OCI-LY7 (cell line): Measurements from ENCODE around the gene CORIN.

ENCODE experiments used
- CTCF ChIP-seq: fragments of 200-600 bp; sonication (generic); conservative IDR thresholded peaks from 2 replicates; pipeline ENCODE4 v1.5.1; 2014; ENCODE audit warnings: mild to moderate bottlenecking, antibody characterized with exemption, low read length, moderate library complexity, mixed read lengths
- EZH2phosphoT487 ChIP-seq: fragments of 200-600 bp; sonication (generic); IDR thresholded peaks from 2 replicates; pipeline ENCODE4 v1.6.1; 2018; ENCODE audit warnings: low read depth, borderline replicate concordance, mild to moderate bottlenecking, mixed run types, antibody characterized with exemption, low read length, moderate library complexity, mixed read lengths

GRCh38 chr4:47703956-47704355 lies 133.9 kb downstream of the CORIN start:
- TF ChIP-seq EZH2phosphoT487 = no peak
- TF ChIP-seq CTCF = no peak
